ENCODE data around the gene LPP. TPM values are rescaled to one million over a fixed set of nuclear protein-coding genes. Genes with fewer than 3 reads are reported as not detected.

Gene LPP
- total RNA-seq, 6 experiments from 2014 or later: 84.1 to 121 (median 102) TPM

DNA sequence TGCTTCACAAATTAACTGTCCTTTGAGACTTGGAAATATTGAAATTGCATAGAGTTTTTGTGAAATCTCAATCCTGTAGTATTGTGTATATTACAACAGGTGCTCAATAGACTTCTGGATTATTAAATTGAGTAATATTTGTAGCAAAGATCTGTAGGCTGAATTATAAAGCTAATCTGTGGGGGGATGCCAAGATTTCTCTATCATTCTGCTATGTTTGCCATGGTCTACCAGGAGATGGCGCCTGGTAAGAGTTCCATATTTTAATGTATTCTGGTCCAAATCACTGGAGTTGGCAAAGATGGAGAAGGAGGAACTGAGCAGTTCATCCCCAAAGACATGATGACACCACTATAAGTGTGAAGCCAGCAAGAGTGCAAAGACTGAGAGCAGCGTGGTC, 676.9 kb downstream of the LPP start:
- TF ChIP-seq, protein P1, sequence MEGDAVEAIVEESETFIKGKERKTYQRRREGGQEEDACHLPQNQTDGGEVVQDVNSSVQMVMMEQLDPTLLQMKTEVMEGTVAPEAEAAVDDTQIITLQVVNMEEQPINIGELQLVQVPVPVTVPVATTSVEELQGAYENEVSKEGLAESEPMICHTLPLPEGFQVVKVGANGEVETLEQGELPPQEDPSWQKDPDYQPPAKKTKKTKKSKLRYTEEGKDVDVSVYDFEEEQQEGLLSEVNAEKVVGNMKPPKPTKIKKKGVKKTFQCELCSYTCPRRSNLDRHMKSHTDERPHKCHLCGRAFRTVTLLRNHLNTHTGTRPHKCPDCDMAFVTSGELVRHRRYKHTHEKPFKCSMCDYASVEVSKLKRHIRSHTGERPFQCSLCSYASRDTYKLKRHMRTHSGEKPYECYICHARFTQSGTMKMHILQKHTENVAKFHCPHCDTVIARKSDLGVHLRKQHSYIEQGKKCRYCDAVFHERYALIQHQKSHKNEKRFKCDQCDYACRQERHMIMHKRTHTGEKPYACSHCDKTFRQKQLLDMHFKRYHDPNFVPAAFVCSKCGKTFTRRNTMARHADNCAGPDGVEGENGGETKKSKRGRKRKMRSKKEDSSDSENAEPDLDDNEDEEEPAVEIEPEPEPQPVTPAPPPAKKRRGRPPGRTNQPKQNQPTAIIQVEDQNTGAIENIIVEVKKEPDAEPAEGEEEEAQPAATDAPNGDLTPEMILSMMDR (IDR thresholded peaks at IDR 0.05): peak; percentile 70
- Mint-ChIP-seq H3K9me3 (no peaks in the 10 kb centered on the region), H3K4me3 (no peak overlapping the region), H3K27ac (no peak overlapping the region), H3K36me3 (ENCODE audit: low read depth) (0 out of 2 replicates have a peak, but pooled peaks cover 5% of the 10 kb centered on the region), H3K27me3 (ENCODE audit: insufficient read depth) (no peaks in the 10 kb centered on the region; the same call in none of the 2 replicates), H3K4me1 (ENCODE audit: low read depth) (peaks cover 44% of the 10 kb centered on the region)
- DNase-seq: peak; percentile 3

GRCh38 chr3:188832146-188832545, 678.2 kb downstream of the LPP start:
- no peak for DNase-seq
- H3K4me3 Mint-ChIP-seq: no peak overlapping the region

DNA sequence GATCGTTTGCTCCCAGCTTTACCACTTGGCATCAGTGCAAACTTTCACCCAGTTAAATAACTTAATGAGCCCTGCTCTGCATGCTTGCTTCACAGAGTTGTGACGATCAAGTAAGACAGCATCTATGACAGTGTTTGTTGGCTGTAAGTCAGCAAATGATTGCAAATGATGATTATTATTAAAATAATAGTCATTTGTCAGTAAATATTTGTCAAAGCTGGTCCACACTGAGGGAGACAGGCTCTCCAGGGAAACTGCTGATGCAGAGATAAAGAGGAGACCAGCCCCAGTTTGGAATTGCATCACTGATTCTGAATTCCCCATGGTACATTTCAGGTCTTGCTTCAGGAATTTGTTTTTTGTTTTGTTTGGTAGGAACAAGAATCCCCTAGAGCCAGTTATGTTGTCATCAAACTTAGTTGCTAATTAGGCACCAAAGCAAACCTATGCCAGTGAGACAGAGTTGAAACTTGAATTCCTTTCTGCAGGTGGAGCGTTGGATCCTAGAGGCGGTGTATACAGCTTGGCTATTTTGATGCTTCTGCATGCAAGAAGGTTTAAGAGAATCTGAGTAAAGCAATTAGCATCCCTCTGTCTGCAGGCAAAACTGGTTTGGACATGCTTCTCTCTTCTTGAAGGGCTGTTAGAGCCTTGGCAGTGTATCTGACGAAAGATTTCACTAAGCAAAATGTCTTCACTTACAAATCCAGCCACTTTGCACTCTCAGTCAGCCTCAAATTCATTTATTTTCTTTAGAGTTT, 679.2 kb downstream of the LPP start:
- H3K27me3 Mint-ChIP-seq (ENCODE audit: insufficient read depth): no peaks in the 10 kb centered on the region
- peak; percentile 28 for DNase-seq
- peaks cover 6% of the 10 kb centered on the region; the same call in 1 of the 2 replicates for H3K36me3 Mint-ChIP-seq (ENCODE audit: low read depth)
- TF ChIP-seq, protein P1 (IDR thresholded peaks at IDR 0.05): no peak
- no peak overlapping the region for H3K27ac Mint-ChIP-seq
- H3K4me1 Mint-ChIP-seq (ENCODE audit: low read depth): peaks cover 27% of the 10 kb centered on the region
- H3K9me3 Mint-ChIP-seq: no peaks in the 10 kb centered on the region
- H3K4me3 Mint-ChIP-seq: no peak overlapping the region

More at GRCh38 chr3:188832146-188832545, 678.2 kb downstream of the LPP start:
- no peak overlapping the region for H3K27ac Mint-ChIP-seq
- peaks cover 37% of the 10 kb centered on the region for H3K4me1 Mint-ChIP-seq (ENCODE audit: low read depth)
- no peaks in the 10 kb centered on the region for H3K9me3 Mint-ChIP-seq
- H3K36me3 Mint-ChIP-seq (ENCODE audit: low read depth): 0 out of 2 replicates have a peak, but pooled peaks cover 5% of the 10 kb centered on the region
- TF ChIP-seq, protein P1 (IDR thresholded peaks at IDR 0.05): no peak
- H3K27me3 Mint-ChIP-seq (ENCODE audit: insufficient read depth): no peaks in the 10 kb centered on the region; the same call in 1 of the 2 replicates

- DNase-seq: no peak
- Mint-ChIP-seq H3K4me3 (no peak overlapping the region), H3K27me3 (ENCODE audit: insufficient read depth) (no peaks in the 10 kb centered on the region), H3K36me3 (ENCODE audit: low read depth) (peaks cover 9% of the 10 kb centered on the region), H3K9me3 (no peaks in the 10 kb centered on the region; the same call in 1 of the 2 replicates), H3K4me1 (ENCODE audit: low read depth) (peaks cover 27% of the 10 kb centered on the region), H3K27ac (no peak overlapping the region)
- TF ChIP-seq, protein P1 (IDR thresholded peaks at IDR 0.05): peak; percentile 42
These were observed 680.4 kb downstream of the LPP start for GRCh38 chr3:188834349-188834748.

DNA sequence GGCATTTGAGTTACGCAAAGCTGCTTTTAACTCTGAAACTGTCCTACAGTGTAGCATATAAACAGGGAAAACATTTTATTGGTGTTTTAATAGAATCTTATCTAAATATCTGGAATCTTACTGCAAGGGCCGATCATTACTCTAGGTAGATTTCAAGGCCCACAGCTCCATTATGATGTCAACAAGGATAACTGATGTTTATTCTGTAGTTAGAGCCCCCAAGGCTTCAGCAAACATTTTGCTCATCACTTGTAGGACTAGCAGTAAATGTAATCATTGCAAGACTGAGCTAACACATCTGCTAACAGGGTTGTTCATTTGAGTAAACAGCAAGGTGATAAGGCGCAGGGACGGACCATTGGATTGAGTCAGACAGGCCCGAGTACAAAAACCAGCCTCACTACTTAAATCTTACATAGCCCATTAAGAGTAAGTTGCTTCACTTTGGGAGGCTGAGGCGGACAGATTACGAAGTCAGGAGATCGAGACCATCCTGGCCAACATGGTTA, 685.3 kb downstream of the LPP start:
- H3K36me3 Mint-ChIP-seq (ENCODE audit: low read depth): peaks cover 25% of the 10 kb centered on the region
- TF ChIP-seq, protein P1 (IDR thresholded peaks at IDR 0.05): no peak
- no peak for DNase-seq
- no peaks in the 10 kb centered on the region; the same call in 1 of the 2 replicates for H3K9me3 Mint-ChIP-seq
- no peak overlapping the region for H3K4me3 Mint-ChIP-seq
- no peak overlapping the region for H3K27ac Mint-ChIP-seq
- peaks cover 25% of the 10 kb centered on the region for H3K4me1 Mint-ChIP-seq (ENCODE audit: low read depth)
- H3K27me3 Mint-ChIP-seq (ENCODE audit: insufficient read depth): no peaks in the 10 kb centered on the region

Measured in HFFc6 (cell line).